ENCODE results near the gene XYLT2.

The XYLT2 gene

DNA sequence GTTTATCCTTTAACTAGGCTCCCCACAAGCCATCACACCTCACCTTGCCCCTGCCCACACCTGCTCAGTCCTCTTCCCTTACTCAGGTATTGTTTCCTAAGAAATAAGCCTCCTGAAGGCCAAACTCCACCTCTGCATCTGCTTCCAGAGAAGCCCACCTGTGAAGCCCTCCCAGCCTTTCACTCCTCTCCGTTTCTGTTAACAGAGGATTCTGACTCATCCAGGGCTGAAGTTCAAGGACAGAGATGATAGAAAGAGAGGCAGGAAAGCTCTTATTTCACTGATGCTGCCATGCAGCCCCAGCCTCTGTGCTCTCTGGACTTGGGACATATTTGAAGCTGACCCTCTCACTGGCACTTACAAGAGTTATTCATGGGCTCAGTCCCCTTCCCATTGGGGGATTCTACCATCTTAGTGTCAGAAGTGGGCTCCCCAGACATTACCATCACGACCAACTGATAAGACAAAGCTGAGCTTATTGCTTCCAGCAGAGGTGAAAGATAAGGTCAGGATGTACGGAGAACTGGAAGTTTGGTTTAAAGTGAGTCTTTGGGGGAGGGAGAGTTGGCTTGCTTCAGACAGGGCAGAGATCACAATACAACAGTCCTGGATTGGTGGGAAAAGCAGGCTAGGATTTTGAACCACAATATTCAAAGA, 35.3 kb upstream of the XYLT2 start:
- DNase-seq (ENCODE audit: low read depth in 1 of 2, low spot score in 1 of 2) = no peak
- Histone ChIP-seq H3K27me3 (ENCODE audit: insufficient read depth, poor library complexity, severe bottlenecking) (no peaks in the 10 kb centered on the region), H3K27ac (replicated peaks) (no peak overlapping the region), H3K4me3 (replicated peaks; ENCODE audit: insufficient read depth, low read length) (no peak overlapping the region)
- TF ChIP-seq, protein P1, sequence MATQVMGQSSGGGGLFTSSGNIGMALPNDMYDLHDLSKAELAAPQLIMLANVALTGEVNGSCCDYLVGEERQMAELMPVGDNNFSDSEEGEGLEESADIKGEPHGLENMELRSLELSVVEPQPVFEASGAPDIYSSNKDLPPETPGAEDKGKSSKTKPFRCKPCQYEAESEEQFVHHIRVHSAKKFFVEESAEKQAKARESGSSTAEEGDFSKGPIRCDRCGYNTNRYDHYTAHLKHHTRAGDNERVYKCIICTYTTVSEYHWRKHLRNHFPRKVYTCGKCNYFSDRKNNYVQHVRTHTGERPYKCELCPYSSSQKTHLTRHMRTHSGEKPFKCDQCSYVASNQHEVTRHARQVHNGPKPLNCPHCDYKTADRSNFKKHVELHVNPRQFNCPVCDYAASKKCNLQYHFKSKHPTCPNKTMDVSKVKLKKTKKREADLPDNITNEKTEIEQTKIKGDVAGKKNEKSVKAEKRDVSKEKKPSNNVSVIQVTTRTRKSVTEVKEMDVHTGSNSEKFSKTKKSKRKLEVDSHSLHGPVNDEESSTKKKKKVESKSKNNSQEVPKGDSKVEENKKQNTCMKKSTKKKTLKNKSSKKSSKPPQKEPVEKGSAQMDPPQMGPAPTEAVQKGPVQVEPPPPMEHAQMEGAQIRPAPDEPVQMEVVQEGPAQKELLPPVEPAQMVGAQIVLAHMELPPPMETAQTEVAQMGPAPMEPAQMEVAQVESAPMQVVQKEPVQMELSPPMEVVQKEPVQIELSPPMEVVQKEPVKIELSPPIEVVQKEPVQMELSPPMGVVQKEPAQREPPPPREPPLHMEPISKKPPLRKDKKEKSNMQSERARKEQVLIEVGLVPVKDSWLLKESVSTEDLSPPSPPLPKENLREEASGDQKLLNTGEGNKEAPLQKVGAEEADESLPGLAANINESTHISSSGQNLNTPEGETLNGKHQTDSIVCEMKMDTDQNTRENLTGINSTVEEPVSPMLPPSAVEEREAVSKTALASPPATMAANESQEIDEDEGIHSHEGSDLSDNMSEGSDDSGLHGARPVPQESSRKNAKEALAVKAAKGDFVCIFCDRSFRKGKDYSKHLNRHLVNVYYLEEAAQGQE (IDR thresholded peaks at IDR 0.05; ENCODE audit: insufficient replicate concordance, low read depth) = no peak

- H3K27me3 ChIP-seq (ENCODE audit: insufficient read depth, poor library complexity, severe bottlenecking) = peaks cover 4% of the 10 kb centered on the region
- TF ChIP-seq, protein P2, sequence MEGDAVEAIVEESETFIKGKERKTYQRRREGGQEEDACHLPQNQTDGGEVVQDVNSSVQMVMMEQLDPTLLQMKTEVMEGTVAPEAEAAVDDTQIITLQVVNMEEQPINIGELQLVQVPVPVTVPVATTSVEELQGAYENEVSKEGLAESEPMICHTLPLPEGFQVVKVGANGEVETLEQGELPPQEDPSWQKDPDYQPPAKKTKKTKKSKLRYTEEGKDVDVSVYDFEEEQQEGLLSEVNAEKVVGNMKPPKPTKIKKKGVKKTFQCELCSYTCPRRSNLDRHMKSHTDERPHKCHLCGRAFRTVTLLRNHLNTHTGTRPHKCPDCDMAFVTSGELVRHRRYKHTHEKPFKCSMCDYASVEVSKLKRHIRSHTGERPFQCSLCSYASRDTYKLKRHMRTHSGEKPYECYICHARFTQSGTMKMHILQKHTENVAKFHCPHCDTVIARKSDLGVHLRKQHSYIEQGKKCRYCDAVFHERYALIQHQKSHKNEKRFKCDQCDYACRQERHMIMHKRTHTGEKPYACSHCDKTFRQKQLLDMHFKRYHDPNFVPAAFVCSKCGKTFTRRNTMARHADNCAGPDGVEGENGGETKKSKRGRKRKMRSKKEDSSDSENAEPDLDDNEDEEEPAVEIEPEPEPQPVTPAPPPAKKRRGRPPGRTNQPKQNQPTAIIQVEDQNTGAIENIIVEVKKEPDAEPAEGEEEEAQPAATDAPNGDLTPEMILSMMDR (IDR thresholded peaks at IDR 0.05; ENCODE audit: insufficient read depth, low read length) = no peak
- no peak for TF ChIP-seq GABPA (IDR thresholded peaks at IDR 0.05; ENCODE audit: low read depth)
- no peak for TF ChIP-seq POLR2AphosphoS5 (IDR thresholded peaks at IDR 0.05; ENCODE audit: low read depth)
- TF ChIP-seq, protein P1 (IDR thresholded peaks at IDR 0.05; ENCODE audit: insufficient replicate concordance, low read depth) = no peak
- TF ChIP-seq SPI1 (IDR thresholded peaks at IDR 0.05; ENCODE audit: borderline replicate concordance, low read depth) = no peak
- H3K4me3 ChIP-seq (replicated peaks; ENCODE audit: insufficient read depth, low read length) = no peak overlapping the region
- H3K27ac ChIP-seq (replicated peaks) = no peak overlapping the region
- no peak for DNase-seq (ENCODE audit: low read depth in 1 of 2, low spot score in 1 of 2)
Observed at GRCh38 chr17:50311112-50311460, 34.8 kb upstream of the XYLT2 start.

DNA sequence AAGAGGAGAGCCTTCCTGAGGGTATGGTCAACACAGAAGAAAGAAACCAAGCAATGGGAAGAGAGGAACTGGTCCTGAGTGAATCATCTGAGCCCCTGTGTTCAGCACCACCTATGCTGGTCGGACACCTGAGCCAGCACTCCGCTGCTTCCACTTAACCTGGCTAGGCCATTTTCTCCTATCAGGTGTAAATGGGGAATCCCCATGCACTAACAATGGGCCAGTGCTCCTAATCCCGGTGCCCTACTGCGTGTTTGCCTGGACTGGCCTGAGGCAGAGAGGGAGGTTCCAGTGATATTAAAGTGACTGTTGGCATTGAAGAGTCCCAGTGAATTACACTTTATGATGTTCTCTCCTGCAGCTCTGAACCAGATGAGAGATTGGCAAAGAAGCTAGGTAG, 34.4 kb upstream of the XYLT2 start:
- no peak overlapping the region for H3K27ac ChIP-seq (replicated peaks)
- H3K27me3 ChIP-seq (ENCODE audit: insufficient read depth, poor library complexity, severe bottlenecking) = peaks cover 4% of the 10 kb centered on the region
- TF ChIP-seq, protein P1 (IDR thresholded peaks at IDR 0.05; ENCODE audit: insufficient replicate concordance, low read depth) = no peak
- TF ChIP-seq, protein P2 (IDR thresholded peaks at IDR 0.05; ENCODE audit: insufficient read depth, low read length) = no peak
- TF ChIP-seq GABPA (IDR thresholded peaks at IDR 0.05; ENCODE audit: low read depth) (no peak), POLR2AphosphoS5 (IDR thresholded peaks at IDR 0.05; ENCODE audit: low read depth) (no peak), SPI1 (IDR thresholded peaks at IDR 0.05; ENCODE audit: borderline replicate concordance, low read depth) (no peak)
- H3K4me3 ChIP-seq (replicated peaks; ENCODE audit: insufficient read depth, low read length) = no peak overlapping the region
- no peak for DNase-seq (ENCODE audit: low read depth in 1 of 2, low spot score in 1 of 2)

Measured in HL-60 (cell line).